GM21825 (cell line): ENCODE results near the gene CLCN1.
A peak's percentile ranks its signal among the peaks of the same experiment; 100 is the strongest.
"Not testable (repeated sequence)": the region's sequence is repeated elsewhere in the genome, so short reads cannot be mapped to it uniquely, and the experiment has no call there.

Experiments
- ATAC-seq: cut with Tn5 transposase; IDR thresholded peaks from one replicate; pipeline ENCODE4 v1.9.1; 2021; ENCODE audit warnings: mild to moderate bottlenecking, moderate library complexity; ENCODE audit not compliant: unreplicated experiment

The CLCN1 gene

DNA sequence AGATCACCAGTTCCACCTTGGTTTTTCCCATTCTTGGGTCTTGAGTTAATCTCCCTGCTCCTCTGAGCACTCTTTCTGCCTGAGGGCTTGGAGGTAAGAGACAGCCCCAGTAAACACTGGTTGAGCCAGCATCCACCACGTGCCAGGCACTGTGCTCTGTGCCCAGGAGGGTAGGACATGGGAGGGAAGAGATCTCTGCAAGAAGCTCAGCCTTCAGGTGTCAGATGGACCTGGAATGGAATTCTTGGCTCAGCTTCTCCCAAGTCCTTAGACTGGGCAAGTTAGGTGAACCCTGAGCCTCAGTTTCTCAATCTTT, 67.7 kb downstream of the CLCN1 start:
- no peak for ATAC-seq

DNA sequence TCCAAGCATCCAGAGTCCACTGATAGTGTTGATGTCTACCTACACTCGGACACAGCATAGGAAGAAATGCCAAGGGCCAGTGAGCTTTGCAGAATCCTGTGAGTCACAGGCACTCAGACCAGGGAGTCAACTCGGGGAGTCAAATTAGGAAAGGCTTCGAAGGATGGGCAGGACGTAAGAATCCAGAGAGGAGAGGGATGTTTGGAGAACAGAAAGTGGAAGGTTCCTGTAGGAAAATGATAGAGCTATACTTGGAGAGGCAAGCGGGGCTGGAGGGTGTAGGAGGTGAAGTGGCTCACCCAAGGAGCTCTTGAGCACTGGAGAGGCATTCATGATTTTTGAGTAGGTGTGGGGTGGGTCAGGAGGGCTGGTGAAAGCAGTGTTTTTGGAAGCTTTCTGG, 68.2 kb downstream of the CLCN1 start:
- no peak for ATAC-seq

DNA sequence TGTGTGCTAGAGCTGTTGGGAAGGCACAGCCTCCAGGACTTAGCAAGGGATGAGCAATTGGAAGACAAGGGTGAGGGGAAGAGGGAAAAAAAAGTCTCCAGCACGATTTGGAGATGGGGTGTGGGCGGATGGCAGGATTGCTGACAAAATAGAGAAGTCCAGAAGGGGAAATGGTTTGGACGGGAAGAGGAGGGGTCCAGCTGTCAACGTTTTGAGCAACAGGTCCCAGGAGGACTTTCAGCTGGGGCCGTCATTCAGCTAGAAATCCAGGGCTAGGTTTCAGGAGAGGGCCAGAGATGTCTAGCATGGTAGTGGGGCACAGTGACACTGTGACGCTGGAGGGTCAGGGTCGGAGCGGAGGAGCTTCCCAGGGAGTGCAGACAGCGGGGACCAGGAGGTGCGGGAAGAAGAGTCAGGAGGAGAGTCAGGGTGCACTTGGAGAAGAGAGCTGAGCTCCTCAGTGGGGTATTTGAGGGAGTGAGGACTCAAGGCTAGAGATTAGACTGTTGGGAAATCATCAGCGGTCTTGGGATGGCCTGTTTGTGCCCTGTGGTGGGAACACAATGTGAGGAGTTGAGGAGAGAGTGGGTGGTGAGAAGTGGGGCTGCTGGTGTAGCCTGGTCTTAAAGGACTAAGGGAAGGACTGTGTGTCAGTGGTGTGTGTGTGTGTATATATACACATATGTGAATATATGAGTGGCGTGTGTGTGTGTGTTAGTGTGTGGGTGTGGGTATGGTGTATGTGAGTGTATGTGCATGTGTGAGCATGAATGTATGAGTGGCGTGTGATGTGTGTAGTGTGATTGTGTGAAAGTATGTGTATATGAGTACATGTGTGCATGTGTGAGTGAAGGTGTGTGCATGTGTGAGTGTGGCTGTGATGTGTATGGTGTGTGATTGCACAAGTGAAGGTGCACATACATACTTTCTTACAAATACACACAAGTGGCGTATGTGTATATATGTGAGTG, 69.0 kb downstream of the CLCN1 start:
- no peak for ATAC-seq

GRCh38 chr7:143385891-143386781, 70.2 kb downstream of the CLCN1 start:
- ATAC-seq = peak; percentile 35

GRCh38 chr7:143387156-143387975, 71.5 kb downstream of the CLCN1 start:
- ATAC-seq = no peak

DNA sequence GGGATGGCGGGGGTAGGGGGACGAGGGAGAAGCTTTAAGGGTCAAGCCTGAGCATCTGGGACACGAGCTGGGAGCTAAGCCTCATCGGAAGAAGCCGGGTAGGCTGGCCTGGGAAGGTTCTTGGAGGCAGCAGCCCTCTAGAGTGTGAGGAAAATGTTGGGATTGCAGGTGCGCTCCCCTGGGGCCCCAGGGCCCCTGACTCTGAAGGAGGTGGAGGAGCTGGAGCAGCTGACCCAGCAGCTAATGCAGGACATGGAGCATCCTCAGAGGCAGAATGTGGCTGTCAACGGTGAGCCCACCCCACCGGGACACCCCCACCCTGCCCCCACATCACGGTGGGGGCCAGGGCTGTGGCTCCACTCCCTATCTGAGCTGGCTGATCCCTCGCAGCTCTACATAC, 72.1 kb downstream of the CLCN1 start:
- ATAC-seq = no peak

- no peak for ATAC-seq
Observed at GRCh38 chr7:143388491-143389101, 72.7 kb downstream of the CLCN1 start.

- ATAC-seq = no peak
Observed at GRCh38 chr7:143389316-143390103, 73.6 kb downstream of the CLCN1 start.

DNA sequence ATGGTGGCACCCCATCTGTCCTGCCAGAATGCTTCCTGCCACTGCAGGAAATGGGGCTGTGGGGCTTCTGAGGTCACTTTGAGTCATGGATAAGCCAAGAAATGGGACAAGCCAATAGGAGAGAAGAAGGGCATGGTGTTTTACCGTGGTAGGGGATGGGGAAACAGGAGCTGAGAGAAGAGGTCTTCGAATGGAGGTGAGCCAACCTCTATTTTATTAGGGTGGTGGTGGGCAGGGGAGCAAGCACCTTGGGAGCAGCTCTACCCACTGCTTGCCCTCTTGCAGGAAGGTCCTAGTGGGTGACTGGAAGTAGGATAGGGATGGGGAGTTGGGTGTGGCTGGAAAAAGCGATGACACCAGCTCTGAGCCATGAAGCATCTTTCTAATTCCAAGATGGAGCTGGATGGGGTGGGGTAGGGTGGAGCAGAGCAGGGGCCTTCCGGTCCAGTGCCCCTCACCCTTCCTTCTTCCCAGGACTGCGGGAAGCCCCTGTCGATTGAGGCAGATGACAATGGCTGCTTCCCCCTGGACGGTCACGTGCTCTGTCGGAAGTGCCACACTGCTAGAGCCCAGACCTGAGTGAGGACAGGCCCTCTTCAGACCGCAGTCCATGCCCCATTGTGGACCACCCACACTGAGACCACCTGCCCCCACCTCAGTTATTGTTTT, 74.3 kb downstream of the CLCN1 start:
- ATAC-seq = no peak

DNA sequence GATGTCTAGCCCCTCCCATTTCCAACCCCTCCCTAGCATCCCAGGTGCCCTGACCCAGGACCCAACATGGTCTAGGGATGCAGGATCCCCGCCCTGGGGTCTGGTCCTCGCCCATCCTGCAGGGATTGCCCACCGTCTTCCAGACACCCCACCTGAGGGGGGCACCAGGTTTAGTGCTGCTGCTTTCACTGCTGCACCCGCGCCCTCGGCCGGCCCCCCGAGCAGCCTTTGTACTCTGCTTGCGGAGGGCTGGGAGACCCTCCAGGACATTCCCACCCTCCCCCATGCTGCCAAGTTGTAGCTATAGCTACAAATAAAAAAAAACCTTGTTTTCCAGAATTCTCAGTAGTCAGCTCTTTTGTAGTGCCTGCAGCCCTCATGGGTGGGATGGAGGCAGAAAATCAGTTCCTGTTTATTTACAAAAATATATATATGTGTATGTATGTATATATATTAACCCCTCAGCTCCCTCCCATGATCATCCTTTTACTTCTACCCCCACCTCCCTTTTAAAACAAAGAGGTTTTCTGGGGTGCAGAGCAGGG, 74.9 kb downstream of the CLCN1 start:
- no peak for ATAC-seq

GRCh38 chr7:143391462-143392404, 75.8 kb downstream of the CLCN1 start:
- no peak for ATAC-seq

- not testable (repeated sequence) for ATAC-seq
Observed at GRCh38 chr7:143392427-143392826, 76.5 kb downstream of the CLCN1 start.

GRCh38 chr7:143392875-143393266, 77.0 kb downstream of the CLCN1 start:
- no peak for ATAC-seq

GRCh38 chr7:143393267-143394041, 77.5 kb downstream of the CLCN1 start:
- no peak for ATAC-seq

- no peak for ATAC-seq
Observed at GRCh38 chr7:143394068-143394467, 78.2 kb downstream of the CLCN1 start.

GRCh38 chr7:143394777-143395176, 78.9 kb downstream of the CLCN1 start:
- no peak for ATAC-seq
